HG02763 (cell line): ENCODE results near the gene PCP4.
"Not testable (repeated sequence)": the region's sequence is repeated elsewhere in the genome, so short reads cannot be mapped to it uniquely, and the experiment has no call there.

Experiments used
- ATAC-seq: cut with Tn5 transposase; IDR thresholded peaks from one replicate; pipeline ENCODE4 v1.9.1; 2021; ENCODE audit warnings: mild to moderate bottlenecking, moderate library complexity; ENCODE audit not compliant: unreplicated experiment

The PCP4 gene

DNA sequence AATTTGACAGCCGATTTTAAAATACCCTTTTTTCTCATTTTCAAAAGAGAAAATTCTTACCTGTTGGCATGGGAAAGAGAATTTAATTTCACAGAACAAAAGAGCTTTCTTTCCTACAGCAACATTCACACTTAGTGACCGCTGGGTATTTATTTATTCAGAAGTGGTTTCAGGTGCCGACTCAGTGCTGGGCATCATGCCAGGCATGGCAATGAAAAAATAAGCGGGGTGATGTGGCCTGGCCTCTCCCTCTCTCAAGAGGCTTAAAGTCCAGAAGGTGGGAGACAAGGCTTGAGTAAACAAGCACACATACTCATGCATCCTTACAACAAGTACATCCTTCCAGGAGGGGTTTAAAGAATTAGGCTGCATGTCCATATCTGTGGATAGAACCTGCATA, 4.1 kb upstream of the PCP4 start:
- no peak for ATAC-seq

DNA sequence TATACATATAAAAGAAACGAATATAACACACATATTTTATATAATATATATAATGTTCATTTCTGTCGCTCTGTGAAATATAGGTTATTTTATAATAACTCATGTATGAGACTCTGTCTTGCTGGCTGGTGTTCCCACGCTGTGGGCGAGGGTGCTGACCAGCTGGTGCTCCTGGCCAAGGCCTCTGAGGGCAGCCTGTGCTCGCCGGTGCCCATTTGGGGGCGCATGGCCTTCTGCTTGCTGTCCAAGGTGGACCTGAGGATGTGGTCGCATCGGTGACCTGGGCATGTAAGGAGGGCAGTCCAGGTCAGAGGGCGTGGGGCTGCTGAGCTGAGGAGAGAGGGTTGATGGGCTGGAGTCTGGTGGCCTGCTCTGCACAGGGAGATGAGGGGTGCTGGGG, 1.1 kb upstream of the PCP4 start:
- no peak for ATAC-seq

DNA sequence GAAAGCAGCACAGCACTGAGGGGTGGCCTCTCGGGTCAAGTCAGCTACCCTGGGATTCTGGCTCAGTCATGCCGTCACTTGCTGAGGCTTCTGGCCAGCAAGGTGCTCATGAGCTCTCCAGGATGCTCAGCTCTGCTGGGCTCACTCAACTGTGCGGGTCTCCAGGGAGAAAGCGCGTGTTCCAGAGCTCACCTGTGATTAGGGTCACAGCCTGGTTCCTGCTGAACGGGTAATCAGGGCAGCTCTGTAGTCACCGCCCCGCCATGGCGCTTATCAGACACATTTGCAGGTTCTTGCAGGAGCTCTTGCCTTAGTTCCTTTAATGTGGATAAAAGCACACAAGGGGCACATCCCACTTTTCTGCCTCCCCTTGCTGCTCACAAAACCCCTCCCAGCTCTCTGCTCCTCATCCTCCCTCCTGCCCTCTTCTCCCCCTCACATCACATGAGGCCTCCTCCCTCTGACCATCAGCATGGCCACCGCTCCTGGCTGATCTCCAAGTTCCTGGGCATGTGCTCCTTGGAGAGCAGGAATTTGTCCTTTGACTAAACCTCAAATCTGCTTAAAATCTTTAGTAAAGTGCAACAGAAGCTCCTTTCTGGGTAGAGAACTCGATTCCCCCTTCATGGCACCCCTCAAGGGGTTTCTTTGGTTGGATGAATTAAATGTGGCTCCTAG, 2.0 kb downstream of the PCP4 start:
- ATAC-seq: no peak

GRCh38 chr21:39873687-39874086, 6.4 kb downstream of the PCP4 start:
- no peak for ATAC-seq

- ATAC-seq: no peak
Observed at GRCh38 chr21:39874206-39874605, 7.0 kb downstream of the PCP4 start.

DNA sequence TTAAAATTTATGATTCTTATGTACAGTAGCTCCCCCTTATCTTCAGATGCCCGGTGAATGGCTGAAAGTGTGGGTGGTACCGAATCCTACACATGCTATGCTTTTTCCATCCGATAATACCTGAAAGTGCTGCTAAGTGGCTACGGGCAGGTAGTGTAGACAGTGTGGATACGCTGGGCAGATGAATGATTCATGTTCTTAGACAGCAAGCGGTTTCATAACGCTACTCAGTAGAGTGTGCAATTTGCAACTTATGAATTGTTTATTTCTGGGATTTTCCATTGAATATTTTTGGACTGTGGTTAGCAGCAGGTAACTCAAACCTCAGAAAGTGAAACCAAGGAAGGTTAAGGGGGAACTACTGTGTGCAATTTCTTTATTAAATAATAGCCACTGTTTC, 7.5 kb downstream of the PCP4 start:
- ATAC-seq: no peak

GRCh38 chr21:39881661-39882060, 14.4 kb downstream of the PCP4 start:
- ATAC-seq: no peak

DNA sequence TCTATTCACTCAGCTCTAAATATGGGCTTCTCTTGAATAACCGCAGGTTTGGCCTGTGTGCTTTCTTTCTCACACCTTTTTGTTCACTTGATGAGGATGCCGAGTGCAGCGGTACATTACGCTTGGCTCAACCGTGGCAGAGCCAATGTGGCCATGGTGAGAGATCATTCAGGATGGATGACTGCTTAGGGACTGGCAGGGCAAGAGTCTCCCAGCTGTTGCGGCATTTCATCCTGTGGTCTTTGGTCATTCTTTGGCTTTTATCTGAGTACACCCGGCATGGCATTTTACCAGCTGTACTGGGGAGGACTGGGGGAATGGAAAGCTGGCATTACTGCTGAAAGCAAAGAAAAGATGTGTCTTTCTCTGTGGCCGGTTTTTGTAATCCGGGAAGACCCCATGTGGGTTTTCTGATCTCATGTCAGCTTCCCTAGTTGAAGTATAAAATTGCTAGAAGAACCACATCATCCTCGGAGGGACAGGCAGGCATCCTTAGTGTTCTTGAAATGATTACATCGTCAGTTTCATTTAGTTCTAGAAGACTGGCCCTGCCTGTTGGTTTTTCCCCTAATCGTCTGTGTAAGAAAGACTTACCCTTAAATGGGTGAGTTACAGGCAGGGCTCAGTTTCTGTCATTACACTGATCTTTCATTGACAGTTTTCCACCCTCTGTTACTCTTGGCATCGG, 15.1 kb downstream of the PCP4 start:
- ATAC-seq: no peak

- ATAC-seq: no peak
Observed at GRCh38 chr21:39882839-39883195, 15.6 kb downstream of the PCP4 start.

DNA sequence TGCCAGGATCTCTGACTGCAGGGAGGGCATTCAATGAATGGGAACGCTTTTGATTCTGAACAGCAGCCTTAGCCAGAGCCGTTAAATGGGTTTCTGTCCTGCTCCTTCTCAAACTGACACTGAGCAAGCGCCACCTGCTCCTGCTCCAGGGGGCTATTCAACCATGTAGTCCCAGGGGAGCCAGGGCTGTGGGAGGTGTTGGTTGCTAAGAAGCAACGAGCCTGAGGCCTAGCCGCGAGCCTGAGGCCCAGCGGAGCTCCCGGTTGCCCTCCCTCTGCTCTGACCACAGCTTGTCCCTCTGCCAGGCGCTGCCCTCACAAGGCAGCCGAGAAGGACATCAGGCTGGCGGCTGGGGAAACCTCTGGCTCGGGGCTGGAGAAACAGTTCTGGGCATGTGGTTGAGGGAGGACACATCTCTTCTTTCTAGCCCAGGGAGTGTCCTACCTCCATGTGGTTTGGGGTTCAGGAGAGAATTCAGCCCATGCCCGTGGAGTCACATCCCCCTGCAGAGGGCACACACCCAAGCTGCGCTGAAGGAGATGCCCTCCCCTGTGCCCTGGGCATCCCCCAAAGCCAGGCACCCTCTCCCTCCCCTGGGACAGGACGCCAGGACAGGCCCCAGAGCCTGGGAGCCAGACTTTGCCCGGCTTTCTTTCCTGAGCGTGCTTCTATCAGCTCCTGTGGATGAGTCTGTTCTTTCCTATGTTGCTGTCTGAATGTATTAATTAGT, 18.0 kb downstream of the PCP4 start:
- ATAC-seq: no peak

DNA sequence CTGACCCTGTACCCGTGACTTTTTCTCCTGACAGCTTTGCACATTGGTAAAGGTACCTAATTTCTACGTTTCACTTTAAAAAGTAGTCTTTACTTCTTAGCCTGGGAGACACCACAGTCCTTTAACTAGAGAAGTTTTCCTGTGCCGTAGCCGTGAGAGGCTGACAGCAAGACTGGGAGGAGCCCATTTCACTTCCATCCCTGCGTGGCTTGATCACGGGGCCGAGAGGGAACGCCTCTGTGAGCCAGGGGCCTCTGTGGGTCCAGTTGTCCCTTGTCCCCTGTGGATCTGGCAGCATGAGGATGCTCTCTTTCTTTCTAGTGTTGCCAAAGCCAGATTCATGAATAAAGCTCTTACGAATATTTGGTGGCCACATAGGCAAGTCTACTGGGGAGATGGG, 21.6 kb downstream of the PCP4 start:
- ATAC-seq: no peak

- no peak for ATAC-seq
Observed at GRCh38 chr21:39891111-39891510, 23.9 kb downstream of the PCP4 start.

GRCh38 chr21:39891863-39892262, 24.6 kb downstream of the PCP4 start:
- not testable (repeated sequence) for ATAC-seq

GRCh38 chr21:39900491-39900890, 33.3 kb downstream of the PCP4 start:
- ATAC-seq: no peak

- ATAC-seq: no peak
Observed at GRCh38 chr21:39900911-39901310, 33.7 kb downstream of the PCP4 start.

- ATAC-seq: no peak
Observed at GRCh38 chr21:39902986-39903385, 35.7 kb downstream of the PCP4 start.

DNA sequence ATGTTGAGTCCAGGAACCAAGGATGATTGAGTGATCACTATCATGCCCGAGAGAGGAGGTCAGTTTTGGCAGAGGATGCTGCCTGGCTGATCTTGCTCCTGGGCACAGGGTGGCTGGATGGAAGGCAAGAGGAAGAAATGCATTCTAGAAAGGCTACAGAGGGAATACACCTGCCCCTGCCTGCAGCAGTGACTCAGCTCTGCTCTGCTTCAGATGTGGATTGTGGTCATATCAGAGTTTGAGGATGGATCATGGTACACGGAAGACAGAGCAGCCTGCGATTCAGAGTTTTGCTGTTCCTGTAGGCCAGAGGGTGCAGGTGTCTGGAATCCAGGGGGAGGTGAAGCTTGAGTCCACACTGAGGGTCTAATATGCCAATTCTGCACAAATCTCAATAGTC, 37.2 kb downstream of the PCP4 start:
- no peak for ATAC-seq

GRCh38 chr21:39908265-39908923, 41.2 kb downstream of the PCP4 start:
- ATAC-seq: no peak

DNA sequence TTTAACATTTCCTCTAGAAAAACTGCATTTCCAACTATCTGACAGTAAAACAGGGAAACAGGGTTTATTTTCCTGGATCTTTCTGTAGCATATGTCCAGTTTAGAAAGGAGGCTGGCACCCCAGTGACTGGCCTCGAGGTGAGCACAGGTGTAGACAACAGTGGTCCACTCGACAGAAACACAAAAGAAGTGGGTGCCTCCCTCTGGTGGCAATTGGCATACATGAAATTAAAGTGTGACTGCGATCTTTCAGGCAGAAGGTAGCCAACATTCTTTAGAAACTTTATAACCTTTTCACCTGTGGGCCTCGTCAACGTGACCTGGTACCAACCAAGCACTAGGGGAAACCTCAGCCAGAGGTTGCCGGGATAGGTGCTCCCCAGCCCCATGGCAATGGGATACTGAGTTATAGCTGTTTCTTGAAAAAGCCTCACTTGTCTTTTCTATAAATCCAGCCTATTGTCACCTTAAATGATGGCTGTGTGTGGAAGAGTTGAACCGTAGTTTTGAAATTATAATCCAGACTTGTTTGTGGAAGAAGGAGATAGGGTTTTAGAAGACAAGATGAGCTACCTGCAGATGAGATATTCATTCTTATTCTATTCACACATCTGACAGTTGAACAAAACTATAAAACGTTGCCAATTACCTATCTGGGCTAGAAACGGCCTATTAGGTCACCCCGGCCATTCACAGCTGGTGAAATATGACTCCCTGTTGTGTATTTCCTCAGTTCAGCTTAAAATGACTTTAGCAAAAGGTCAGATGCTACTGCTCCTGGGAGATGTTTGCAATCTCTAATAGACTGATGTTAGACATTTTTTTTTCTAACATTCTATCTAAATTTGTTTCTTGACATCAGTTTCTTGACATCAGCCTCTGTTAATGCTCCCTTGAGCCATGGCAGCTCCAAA, 44.3 kb downstream of the PCP4 start:
- no peak for ATAC-seq

DNA sequence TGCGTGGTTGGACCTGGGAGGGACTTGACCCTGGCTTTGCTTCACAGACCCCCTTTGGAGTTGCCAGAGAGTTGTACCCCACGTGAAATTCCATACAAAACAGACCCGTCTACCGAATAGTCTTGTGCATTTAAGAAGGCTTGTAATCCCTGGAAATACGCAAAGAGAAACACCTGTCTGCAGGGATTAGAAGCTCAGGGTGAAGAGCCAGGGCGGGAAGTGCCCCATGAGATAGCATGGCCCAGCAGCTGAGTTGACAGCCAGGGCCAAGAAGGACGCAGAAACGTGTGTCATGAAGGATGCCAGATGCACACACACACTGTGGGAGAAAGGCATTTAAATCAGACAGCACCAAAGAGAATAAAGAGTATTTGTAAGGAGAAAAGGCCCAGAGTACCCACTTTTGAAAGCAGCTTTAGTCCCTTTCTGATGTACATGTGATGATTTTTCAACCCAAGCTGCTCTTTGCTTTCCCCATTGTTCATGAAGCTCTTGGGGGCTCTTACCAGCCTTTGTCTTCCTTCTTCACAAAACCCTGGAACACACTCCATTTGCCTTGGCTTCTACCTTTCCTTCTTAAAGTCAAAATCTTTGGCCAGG, 46.6 kb downstream of the PCP4 start:
- no peak for ATAC-seq
